ENCODE data around the gene SHLD1. TPM values are rescaled to one million over a fixed set of nuclear protein-coding genes. Genes with fewer than 3 reads are reported as not detected.

SHLD1 gene
- total RNA-seq, 1 donor from 2014 or later, result 10.0 TPM

DNA sequence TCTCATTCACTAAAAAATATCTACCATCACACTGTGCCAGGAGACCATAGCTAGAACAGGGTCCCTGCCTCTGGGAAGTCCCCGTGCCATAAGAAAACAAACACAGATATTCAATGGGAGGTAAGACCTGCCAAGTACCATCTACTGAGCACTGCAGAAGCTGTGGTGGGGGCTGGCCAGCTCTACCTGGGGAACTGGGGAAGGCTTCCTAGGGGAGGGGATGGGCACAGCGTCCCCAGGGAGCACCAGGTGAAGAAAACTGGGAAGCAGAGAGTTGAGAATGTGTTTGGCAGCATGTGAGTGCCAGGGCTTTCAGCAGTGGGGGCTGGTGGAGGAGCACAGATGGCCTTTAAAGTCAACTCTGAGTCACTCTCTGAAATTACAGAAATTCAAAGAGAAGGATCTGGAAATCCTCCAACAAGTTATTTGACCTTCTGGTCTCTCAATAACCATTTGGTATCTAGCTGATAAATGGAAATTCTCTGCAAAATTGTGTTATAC, 85.2 kb downstream of the SHLD1 start:
- H3K36me3 Mint-ChIP-seq, result peaks cover 3% of the 10 kb centered on the region
- H3K4me1 Mint-ChIP-seq, result peaks cover 29% of the 10 kb centered on the region
- H3K27me3 Mint-ChIP-seq (ENCODE audit: low read depth), result no peaks in the 10 kb centered on the region
- H3K4me3 Mint-ChIP-seq, result no peak overlapping the region
- peaks cover 3% of the 10 kb centered on the region for H3K9me3 Mint-ChIP-seq
- peak overlapping the region; percentile 93 for H3K27ac Mint-ChIP-seq
- TF ChIP-seq, protein P1, sequence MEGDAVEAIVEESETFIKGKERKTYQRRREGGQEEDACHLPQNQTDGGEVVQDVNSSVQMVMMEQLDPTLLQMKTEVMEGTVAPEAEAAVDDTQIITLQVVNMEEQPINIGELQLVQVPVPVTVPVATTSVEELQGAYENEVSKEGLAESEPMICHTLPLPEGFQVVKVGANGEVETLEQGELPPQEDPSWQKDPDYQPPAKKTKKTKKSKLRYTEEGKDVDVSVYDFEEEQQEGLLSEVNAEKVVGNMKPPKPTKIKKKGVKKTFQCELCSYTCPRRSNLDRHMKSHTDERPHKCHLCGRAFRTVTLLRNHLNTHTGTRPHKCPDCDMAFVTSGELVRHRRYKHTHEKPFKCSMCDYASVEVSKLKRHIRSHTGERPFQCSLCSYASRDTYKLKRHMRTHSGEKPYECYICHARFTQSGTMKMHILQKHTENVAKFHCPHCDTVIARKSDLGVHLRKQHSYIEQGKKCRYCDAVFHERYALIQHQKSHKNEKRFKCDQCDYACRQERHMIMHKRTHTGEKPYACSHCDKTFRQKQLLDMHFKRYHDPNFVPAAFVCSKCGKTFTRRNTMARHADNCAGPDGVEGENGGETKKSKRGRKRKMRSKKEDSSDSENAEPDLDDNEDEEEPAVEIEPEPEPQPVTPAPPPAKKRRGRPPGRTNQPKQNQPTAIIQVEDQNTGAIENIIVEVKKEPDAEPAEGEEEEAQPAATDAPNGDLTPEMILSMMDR (IDR thresholded peaks at IDR 0.05; ENCODE audit: unreplicated experiment), result no peak
- DNase-seq (ENCODE audit: low spot score in 2 of 2, unreplicated experiment in 2 of 2), result no peak

DNA sequence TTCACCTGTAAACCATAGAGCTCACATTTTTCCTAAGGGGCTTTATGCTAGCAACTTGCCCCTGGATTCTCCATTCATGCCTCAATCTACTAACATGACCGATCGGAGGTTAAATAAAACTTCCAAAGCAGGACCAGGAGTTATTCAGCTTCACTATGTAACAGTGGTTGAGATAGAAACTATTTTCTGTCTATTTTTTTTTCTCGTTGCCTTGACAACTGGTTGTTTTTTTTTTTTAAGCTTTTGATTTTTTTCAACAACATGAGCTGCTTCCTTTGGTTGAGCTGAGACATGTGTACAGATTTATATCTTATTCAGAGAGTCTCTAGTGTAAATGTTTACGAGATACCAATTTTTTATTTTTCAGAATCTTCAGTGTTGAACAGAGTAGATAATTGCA, 85.7 kb downstream of the SHLD1 start:
- Mint-ChIP-seq H3K27me3 (ENCODE audit: low read depth) (no peaks in the 10 kb centered on the region), H3K4me1 (peaks cover 29% of the 10 kb centered on the region), H3K27ac (peak overlapping the region; percentile 93), H3K9me3 (peaks cover 3% of the 10 kb centered on the region), H3K36me3 (peaks cover 3% of the 10 kb centered on the region), H3K4me3 (no peak overlapping the region)
- TF ChIP-seq, protein P1 (IDR thresholded peaks at IDR 0.05; ENCODE audit: unreplicated experiment), result no peak
- DNase-seq (ENCODE audit: low spot score in 2 of 2, unreplicated experiment in 2 of 2), result no peak

DNA sequence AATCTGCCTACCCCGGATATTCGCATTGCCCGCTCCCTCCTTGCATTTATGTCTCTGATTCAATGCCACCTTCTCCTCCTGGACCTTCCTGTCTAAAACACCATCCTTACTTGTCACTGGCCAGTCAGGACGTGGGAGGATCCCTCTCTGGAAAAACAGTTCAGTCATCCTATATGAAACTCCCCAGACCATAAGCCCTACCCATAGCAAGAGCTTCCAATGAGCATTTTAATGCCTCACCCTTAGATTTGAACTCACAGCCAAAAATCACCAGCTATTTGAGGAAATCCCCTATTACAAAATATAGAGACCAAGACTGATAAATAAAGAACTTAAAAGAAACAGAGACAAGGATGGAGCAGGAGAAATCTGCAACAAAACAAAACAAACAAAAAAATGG, 86.4 kb downstream of the SHLD1 start:
- Mint-ChIP-seq H3K4me1 (peaks cover 30% of the 10 kb centered on the region), H3K36me3 (peaks cover 3% of the 10 kb centered on the region), H3K27ac (peak overlapping the region; percentile 93), H3K9me3 (peaks cover 3% of the 10 kb centered on the region), H3K4me3 (no peak overlapping the region), H3K27me3 (ENCODE audit: low read depth) (no peaks in the 10 kb centered on the region)
- TF ChIP-seq, protein P1 (IDR thresholded peaks at IDR 0.05; ENCODE audit: unreplicated experiment), result no peak
- DNase-seq (ENCODE audit: low spot score in 2 of 2, unreplicated experiment in 2 of 2), result no peak

DNA sequence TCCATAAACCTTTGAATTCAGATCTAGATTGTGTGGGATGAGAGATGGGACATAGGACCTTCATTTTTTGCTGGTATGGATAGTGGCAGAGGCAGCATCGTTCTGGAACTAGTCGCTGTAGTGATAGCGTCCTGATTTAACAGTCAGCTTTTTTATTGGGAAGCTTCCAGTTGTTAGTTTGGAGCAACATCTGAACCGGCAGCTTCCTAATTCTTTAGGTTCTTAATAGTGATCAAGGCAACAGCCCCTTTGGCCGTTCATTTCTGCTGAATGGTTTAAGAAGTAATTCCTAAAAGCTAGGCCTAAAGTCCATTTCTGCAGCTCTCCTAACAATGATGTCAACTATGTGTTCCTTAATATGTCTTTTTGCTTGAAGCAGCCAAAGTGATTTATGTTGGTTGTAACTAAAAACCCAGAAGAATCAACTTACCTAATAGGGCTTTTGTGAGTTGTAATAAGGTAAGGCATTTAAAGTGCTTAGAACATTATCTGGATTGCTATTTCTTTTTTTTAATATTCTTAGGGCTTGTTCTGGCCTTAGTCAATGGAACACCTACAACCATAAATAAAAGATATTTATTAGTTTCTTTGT, 90.3 kb downstream of the SHLD1 start:
- no peaks in the 10 kb centered on the region for H3K27me3 Mint-ChIP-seq (ENCODE audit: low read depth)
- H3K4me1 Mint-ChIP-seq, result peaks cover 51% of the 10 kb centered on the region
- no peak overlapping the region for H3K27ac Mint-ChIP-seq
- peaks cover 12% of the 10 kb centered on the region for H3K9me3 Mint-ChIP-seq
- no peak for DNase-seq (ENCODE audit: low spot score in 2 of 2, unreplicated experiment in 2 of 2)
- TF ChIP-seq, protein P1 (IDR thresholded peaks at IDR 0.05; ENCODE audit: unreplicated experiment), result no peak
- peaks cover 2% of the 10 kb centered on the region for H3K36me3 Mint-ChIP-seq
- H3K4me3 Mint-ChIP-seq, result no peak overlapping the region

- H3K9me3 Mint-ChIP-seq, result peaks cover 12% of the 10 kb centered on the region
- TF ChIP-seq, protein P1 (IDR thresholded peaks at IDR 0.05; ENCODE audit: unreplicated experiment), result no peak
- H3K27me3 Mint-ChIP-seq (ENCODE audit: low read depth), result no peaks in the 10 kb centered on the region
- H3K27ac Mint-ChIP-seq, result peak overlapping the region; percentile 62
- peaks cover 2% of the 10 kb centered on the region for H3K36me3 Mint-ChIP-seq
- H3K4me1 Mint-ChIP-seq, result peaks cover 51% of the 10 kb centered on the region
- no peak for DNase-seq (ENCODE audit: low spot score in 2 of 2, unreplicated experiment in 2 of 2)
- H3K4me3 Mint-ChIP-seq, result no peak overlapping the region
Measured at GRCh38 chr20:5841522-5841921, 91.3 kb downstream of the SHLD1 start.

Measured in mesothelial cell of epicardium (in vitro differentiated cells).